Neuronal stem cell (in vitro differentiated cells): ENCODE measurements around the gene SLTM.

Experiments used
- DNase-seq: peaks from one replicate; pipeline ENCODE4 v3.0.0-alpha.2; 2013; ENCODE audit warnings: low spot score
- H2AFZ ChIP-seq: one replicate; pipeline ENCODE4 v1.6.1; 2013; ENCODE audit warnings: mild to moderate bottlenecking, low read length, inconsistent platforms
- H2AK5ac ChIP-seq: 2 replicates; pipeline ENCODE4 v1.6.1; 2013; ENCODE audit warnings: low read depth, mild to moderate bottlenecking, inconsistent platforms, low read length, moderate library complexity, mixed read lengths
- H2BK120ac ChIP-seq: 2 replicates; pipeline ENCODE4 v1.6.1; 2013; ENCODE audit warnings: low read depth, mild to moderate bottlenecking, inconsistent platforms, low read length, moderate library complexity, mixed read lengths
- H2BK12ac ChIP-seq: one replicate; pipeline ENCODE4 v1.6.1; 2013; ENCODE audit warnings: low read length, inconsistent platforms
- H2BK15ac ChIP-seq: 2 replicates; pipeline ENCODE4 v1.6.1; 2013; ENCODE audit warnings: mild to moderate bottlenecking, low read length, inconsistent platforms, mixed read lengths
- H2BK5ac ChIP-seq: one replicate; pipeline ENCODE4 v1.6.1; 2013; ENCODE audit warnings: inconsistent platforms, mild to moderate bottlenecking, low read length, moderate library complexity
- H3K14ac ChIP-seq: one replicate; pipeline ENCODE4 v1.6.1; 2013; ENCODE audit warnings: low read length, inconsistent platforms
- H3K18ac ChIP-seq: 2 replicates; pipeline ENCODE4 v1.6.1; 2013; ENCODE audit warnings: low read length, inconsistent platforms
- H3K23ac ChIP-seq: 2 replicates; pipeline ENCODE4 v1.6.1; 2013; ENCODE audit warnings: low read depth, mild to moderate bottlenecking, mixed read lengths, low read length, inconsistent platforms; ENCODE audit not compliant: poor library complexity
- H3K27ac ChIP-seq: replicated peaks from 3 replicates; pipeline ENCODE4 v1.5.1; 2013; ENCODE audit warnings: low read length, inconsistent platforms
- H3K27me3 ChIP-seq, 3 experiments: 2 replicates each; pipeline ENCODE4 v1.6.1; 2013; ENCODE audit warnings: low read length in 3 of 3, mild to moderate bottlenecking in 2 of 3, inconsistent platforms in 1 of 3, low read depth in 1 of 3, mixed read lengths in 1 of 3, moderate library complexity in 1 of 3; ENCODE audit not compliant: control insufficient read depth in 3 of 3, insufficient read depth in 3 of 3
- H3K36me3 ChIP-seq, 2 donors: replicated peaks in 1 of 2; 2 replicates each; pipeline ENCODE4 v1.6.1; 2013; ENCODE audit warnings: low read length in 2 of 2; ENCODE audit not compliant: control insufficient read depth in 2 of 2, insufficient read depth in 2 of 2
- H3K4ac ChIP-seq: 2 replicates; pipeline ENCODE4 v1.6.1; 2013; ENCODE audit warnings: inconsistent platforms, mild to moderate bottlenecking, low read length, moderate library complexity
- H3K4me1 ChIP-seq, 2 donors: 1 replicate in 1 of 2; 2 replicates in 1 of 2; pipeline ENCODE4 v1.6.1; 2013; ENCODE audit warnings: low read length in 2 of 2, low read depth in 1 of 2; ENCODE audit not compliant: control insufficient read depth in 2 of 2, insufficient read depth in 1 of 2
- H3K4me2 ChIP-seq: one replicate; pipeline ENCODE4 v1.6.1; 2013; ENCODE audit warnings: mild to moderate bottlenecking, low read length, inconsistent platforms; ENCODE audit not compliant: insufficient read depth, poor library complexity, severe bottlenecking
- H3K4me3 ChIP-seq, 2 donors: 2 replicates each; pipeline ENCODE4 v1.5.1; 2013; ENCODE audit warnings: low read length in 2 of 2, mild to moderate bottlenecking in 2 of 2, inconsistent platforms in 1 of 2, moderate library complexity in 1 of 2
- H3K79me1 ChIP-seq: one replicate; pipeline ENCODE4 v1.6.1; 2013; ENCODE audit warnings: low read depth, mild to moderate bottlenecking, inconsistent platforms, low read length, moderate library complexity
- H3K9ac ChIP-seq: one replicate; pipeline ENCODE4 v1.6.1; 2013; ENCODE audit warnings: mild to moderate bottlenecking, low read depth, low read length, inconsistent platforms; ENCODE audit not compliant: poor library complexity
- H3K9me3 ChIP-seq, 2 donors: replicated peaks in 1 of 2; 2 replicates each; pipeline versions ENCODE3 to v1.6.1; 2013; ENCODE audit warnings: low read length in 2 of 2, mild to moderate bottlenecking in 2 of 2, inconsistent platforms in 1 of 2, low read depth in 1 of 2, mixed read lengths in 1 of 2, moderate library complexity in 1 of 2; ENCODE audit not compliant: control insufficient read depth in 2 of 2, insufficient read depth in 1 of 2
- H4K8ac ChIP-seq: one replicate; pipeline ENCODE4 v1.6.1; 2013; ENCODE audit warnings: low read depth, mild to moderate bottlenecking, inconsistent platforms, low read length, moderate library complexity
- H4K91ac ChIP-seq: one replicate; pipeline ENCODE4 v1.6.1; 2013; ENCODE audit warnings: low read length, low read depth, mild to moderate bottlenecking, inconsistent platforms; ENCODE audit not compliant: poor library complexity
- WGBS, 2 donors: extraction: QIAGEN DNeasy Blood & Tissue Kit; methylation state at CpG; one replicate each; pipeline ENCODE4 v1.1.7; 2013; ENCODE audit warnings: missing lambda C conversion rate in 2 of 2, mixed read lengths in 1 of 2; ENCODE audit not compliant: insufficient read length in 2 of 2, insufficient replicate concordance in 1 of 2; ENCODE audit errors: extremely low coverage in 2 of 2; 5-methylcytosine and 5-hydroxymethylcytosine counted together

The SLTM gene

DNA sequence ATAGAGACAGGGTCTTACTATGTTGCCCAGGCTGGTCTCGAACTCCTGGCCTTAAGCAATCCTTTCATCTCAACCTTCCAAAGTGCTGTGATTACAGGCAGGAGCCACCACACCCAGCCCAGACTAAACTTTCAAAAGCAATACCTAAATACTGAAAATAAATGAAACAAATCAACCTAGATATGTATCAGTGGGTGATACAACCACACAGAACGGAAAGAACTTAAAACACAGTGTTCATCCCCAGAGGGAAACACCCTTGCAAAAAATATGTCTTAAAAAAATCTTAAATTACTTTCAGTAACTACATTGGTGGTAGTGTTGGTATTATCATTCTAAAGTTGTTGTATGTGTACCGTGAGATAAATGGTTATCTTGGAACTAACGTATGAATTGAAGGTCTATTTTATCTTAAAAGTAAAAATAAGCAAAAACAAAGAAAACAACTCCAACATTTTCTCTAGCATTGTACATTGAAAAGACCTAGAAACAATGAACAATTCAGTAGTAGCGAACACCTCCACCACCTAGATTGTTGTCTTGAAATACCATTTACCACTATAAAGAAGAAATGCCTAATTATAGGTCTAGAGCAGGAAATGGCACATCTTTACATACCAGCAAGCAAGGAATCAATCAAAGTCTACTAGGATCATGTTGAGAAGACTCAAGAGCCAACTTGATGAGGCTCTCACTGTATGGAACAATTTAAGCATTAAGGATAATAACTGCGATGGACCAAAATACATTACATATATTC lies 24.7 kb downstream of the SLTM start:
- H3K9ac ChIP-seq, result no peak overlapping the region
- H2BK120ac ChIP-seq, result no peak overlapping the region
- no peaks in the 10 kb centered on the region for H3K79me1 ChIP-seq
- H2AK5ac ChIP-seq, result no peak overlapping the region
- no peaks in the 10 kb centered on the region for H3K4me1 ChIP-seq
- H2BK15ac ChIP-seq, result no peak overlapping the region
- no peak overlapping the region for H3K4ac ChIP-seq
- no peaks in the 10 kb centered on the region for H3K9me3 ChIP-seq
- H2BK12ac ChIP-seq, result no peak overlapping the region
- H2AFZ ChIP-seq, result no peak overlapping the region
- WGBS, 2 donors, result no CpG with 5 or more reads among the region's 6 CpGs
- no peak overlapping the region for H3K4me3 ChIP-seq
- DNase-seq, result no peak
- no peaks in the 10 kb centered on the region for H3K27me3 ChIP-seq
- H3K27ac ChIP-seq, result no peak overlapping the region
- H3K36me3 ChIP-seq, result peaks cover 3 to 96% of the 10 kb centered on the region in 2 donors
- no peak overlapping the region for H3K4me2 ChIP-seq
- H3K14ac ChIP-seq, result no peak overlapping the region
- no peak overlapping the region for H4K91ac ChIP-seq
- H2BK5ac ChIP-seq, result no peak overlapping the region
- H4K8ac ChIP-seq, result no peak overlapping the region
- H3K23ac ChIP-seq, result no peak overlapping the region
- H3K18ac ChIP-seq, result no peak overlapping the region

- H3K4ac ChIP-seq, result no peak overlapping the region
- no peak overlapping the region for H2BK12ac ChIP-seq
- no peaks in the 10 kb centered on the region for H3K27me3 ChIP-seq
- no peak overlapping the region for H3K18ac ChIP-seq
- H3K4me1 ChIP-seq, result no peaks in the 10 kb centered on the region
- no peak for DNase-seq
- no peak overlapping the region for H3K4me2 ChIP-seq
- peaks cover 11 to 95% of the 10 kb centered on the region in 2 donors for H3K36me3 ChIP-seq
- H2BK15ac ChIP-seq, result no peak overlapping the region
- H4K8ac ChIP-seq, result no peak overlapping the region
- no peaks in the 10 kb centered on the region for H3K79me1 ChIP-seq
- no peak overlapping the region for H3K27ac ChIP-seq
- H3K14ac ChIP-seq, result no peak overlapping the region
- no CpG with 5 or more reads among the region's 3 CpGs for WGBS, 2 donors
- no peak overlapping the region for H3K4me3 ChIP-seq
- no peak overlapping the region for H3K23ac ChIP-seq
- H2AK5ac ChIP-seq, result no peak overlapping the region
- H4K91ac ChIP-seq, result no peak overlapping the region
- H2BK120ac ChIP-seq, result no peak overlapping the region
- H2AFZ ChIP-seq, result no peak overlapping the region
- no peak overlapping the region for H3K9ac ChIP-seq
- H3K9me3 ChIP-seq, result no peaks in the 10 kb centered on the region
- H2BK5ac ChIP-seq, result no peak overlapping the region
These were observed 32.8 kb downstream of the SLTM start for GRCh38 chr15:58900631-58901030.

DNA sequence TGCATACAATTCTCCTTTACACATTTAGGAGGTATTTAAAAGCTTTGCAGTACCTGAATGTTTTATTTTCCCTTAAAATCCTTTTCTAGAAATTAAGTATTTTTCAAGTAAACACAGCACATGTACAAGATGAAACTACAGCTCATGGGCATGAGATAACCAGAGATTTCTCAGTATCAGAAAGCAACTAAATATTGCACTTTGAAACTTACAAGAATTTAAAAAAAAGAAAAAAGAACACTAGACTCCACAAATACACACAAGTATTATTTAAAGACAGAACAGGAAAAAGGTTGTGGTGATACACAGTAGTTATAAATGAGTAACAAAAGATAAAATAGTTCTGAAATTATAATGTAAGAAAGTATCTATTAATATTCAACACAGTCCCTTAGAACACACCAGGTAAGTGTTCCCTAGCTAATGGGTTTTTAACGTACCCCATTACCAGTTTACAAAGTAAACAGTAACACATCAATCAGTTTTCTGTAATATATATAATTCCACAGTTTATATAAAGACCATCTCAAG lies 35.3 kb downstream of the SLTM start:
- Histone ChIP-seq H3K79me1 (no peaks in the 10 kb centered on the region), H2BK5ac (no peak overlapping the region), H3K14ac (no peak overlapping the region), H4K8ac (no peak overlapping the region), H3K9me3 (no peaks in the 10 kb centered on the region), H3K4me3 (no peak overlapping the region), H2BK12ac (no peak overlapping the region), H3K4me1 (no peaks in the 10 kb centered on the region), H4K91ac (no peak overlapping the region), H3K27ac (no peak overlapping the region), H3K27me3 (no peaks in the 10 kb centered on the region), H3K23ac (no peak overlapping the region), H2AFZ (no peak overlapping the region), H3K36me3 (peaks cover 13 to 95% of the 10 kb centered on the region in 2 donors), H3K4me2 (no peak overlapping the region), H2AK5ac (no peak overlapping the region), H3K9ac (no peak overlapping the region), H3K18ac (no peak overlapping the region), H2BK15ac (no peak overlapping the region), H3K4ac (no peak overlapping the region), H2BK120ac (no peak overlapping the region)
- WGBS, 2 donors, result no CpG with 5 or more reads among the region's 1 CpG
- no peak for DNase-seq

GRCh38 chr15:58889363-58889762 lies 44.1 kb downstream of the SLTM start:
- Histone ChIP-seq H3K14ac (no peak overlapping the region), H3K9ac (no peak overlapping the region), H2AK5ac (no peak overlapping the region), H3K27me3 (no peaks in the 10 kb centered on the region), H3K4ac (no peak overlapping the region), H3K4me1 (no peaks in the 10 kb centered on the region), H3K4me2 (no peak overlapping the region), H3K36me3 (peaks cover 23 to 100% of the 10 kb centered on the region in 2 donors), H2BK5ac (no peak overlapping the region), H3K4me3 (no peak overlapping the region), H4K91ac (no peak overlapping the region), H3K27ac (no peak overlapping the region), H2BK120ac (no peak overlapping the region), H3K23ac (no peak overlapping the region), H2BK15ac (no peak overlapping the region), H4K8ac (no peak overlapping the region), H2AFZ (no peak overlapping the region), H2BK12ac (no peak overlapping the region), H3K18ac (no peak overlapping the region), H3K79me1 (no peaks in the 10 kb centered on the region), H3K9me3 (no peaks in the 10 kb centered on the region)
- WGBS, 2 donors, result no CpG with 5 or more reads among the region's 7 CpGs
- no peak for DNase-seq
